Fibroblast of pulmonary artery (primary cell): ENCODE data around the gene ANKS1B.

Experiments
- DNase-seq: peaks from one replicate; pipeline ENCODE4 v3.0.0-alpha.2; 2010; ENCODE audit warnings: low read depth
- H3K4me3 ChIP-seq: replicated peaks from 2 replicates; pipeline ENCODE4 v1.5.1; 2011; ENCODE audit warnings: low read depth, mild to moderate bottlenecking, control low read depth, low read length, moderate library complexity
- CTCF ChIP-seq: IDR thresholded peaks from 2 replicates; pipeline ENCODE4 v1.5.1; 2011; ENCODE audit warnings: mild to moderate bottlenecking, control low read depth, low read length, inconsistent platforms; ENCODE audit errors: missing control alignments

Gene ANKS1B

DNA sequence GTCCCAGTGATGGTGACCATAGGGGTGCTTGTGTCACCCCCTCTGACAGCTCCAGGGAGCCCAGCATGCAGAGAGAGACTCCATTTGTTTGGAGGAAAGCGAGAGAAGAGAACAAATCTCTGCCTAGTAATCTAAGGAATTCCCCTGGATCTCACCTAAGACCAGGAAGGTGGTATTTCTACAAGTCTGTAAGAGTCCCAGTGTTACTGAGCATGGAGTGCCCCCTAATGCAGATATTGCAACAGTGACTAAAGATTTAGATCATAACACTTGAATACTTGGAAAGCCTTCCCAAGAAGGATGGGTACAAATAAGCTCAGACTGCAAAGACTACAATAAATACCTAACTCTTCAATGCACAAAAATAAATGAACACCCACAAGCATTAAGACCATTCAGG is 697.6 kb downstream of the ANKS1B start:
- no peak for TF ChIP-seq CTCF
- DNase-seq, result no peak
- H3K4me3 ChIP-seq, result no peak overlapping the region

- TF ChIP-seq CTCF, result no peak
These were observed 700.6 kb downstream of the ANKS1B start for GRCh38 chr12:99284161-99284560.

DNA sequence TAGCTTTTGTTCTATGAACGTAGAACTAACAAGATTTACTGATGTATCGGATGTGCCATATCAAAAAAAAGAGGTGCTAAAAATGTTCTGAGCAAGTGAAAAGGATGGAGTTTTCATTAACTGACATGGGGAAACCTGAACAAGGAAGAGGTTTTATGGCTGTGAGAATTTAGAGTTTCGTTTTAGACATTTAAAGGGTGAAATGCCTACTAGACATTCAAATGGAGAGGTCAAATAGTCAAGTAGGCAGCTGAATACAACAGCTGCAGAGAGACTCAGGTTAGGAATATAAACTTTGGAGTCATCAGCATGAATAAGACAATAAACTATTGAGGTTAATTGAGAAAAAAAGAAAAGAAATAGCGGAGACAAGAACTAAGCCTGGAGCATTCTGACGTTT is 702.1 kb downstream of the ANKS1B start:
- no peak for DNase-seq
- no peak overlapping the region for H3K4me3 ChIP-seq
- no peak for TF ChIP-seq CTCF

More at GRCh38 chr12:99284161-99284560, 700.6 kb downstream of the ANKS1B start:
- DNase-seq, result no peak
- H3K4me3 ChIP-seq, result no peak overlapping the region

DNA sequence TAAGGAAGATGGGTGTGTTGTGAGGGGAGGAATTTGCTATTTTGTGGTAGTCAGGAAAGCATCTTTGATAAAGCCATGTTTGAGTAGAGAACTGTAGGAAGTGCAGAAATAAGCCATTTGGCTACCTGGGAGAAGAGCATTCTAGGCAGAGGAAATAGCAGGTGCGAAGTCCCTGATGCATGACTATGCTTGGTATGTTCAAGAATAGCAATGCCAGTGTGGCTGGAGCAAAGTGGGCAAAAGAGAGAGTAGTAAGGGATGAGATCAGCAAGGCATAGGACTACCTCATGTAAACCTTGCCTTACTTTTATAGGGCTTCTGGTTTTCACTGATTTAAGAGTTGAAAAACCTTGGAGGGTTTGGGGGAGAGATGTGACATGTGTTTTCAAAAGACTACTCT is 702.6 kb downstream of the ANKS1B start:
- no peak for DNase-seq
- TF ChIP-seq CTCF, result no peak
- H3K4me3 ChIP-seq, result no peak overlapping the region

DNA sequence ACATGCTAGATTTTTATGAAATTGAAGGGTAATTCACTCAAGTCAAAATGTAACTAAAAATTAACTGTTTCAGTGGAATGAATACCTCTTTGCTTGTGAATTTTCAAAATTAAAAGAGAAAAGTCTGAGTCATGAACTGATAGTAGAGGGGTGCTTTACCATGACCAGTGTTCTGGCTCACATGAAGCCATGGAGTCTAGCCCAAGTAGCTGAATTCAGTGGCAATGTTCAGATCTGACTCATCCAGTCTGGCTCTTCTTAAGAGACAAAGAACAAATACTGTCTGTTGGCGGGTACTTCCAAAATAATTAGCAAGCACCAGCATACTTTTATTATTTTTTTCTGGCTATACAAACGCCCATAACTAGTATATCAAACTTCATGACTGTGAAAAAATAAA is 703.5 kb downstream of the ANKS1B start:
- H3K4me3 ChIP-seq, result no peak overlapping the region
- TF ChIP-seq CTCF, result no peak
- no peak for DNase-seq

- no peak overlapping the region for H3K4me3 ChIP-seq
- TF ChIP-seq CTCF, result no peak
- DNase-seq, result no peak
These were observed 705.8 kb downstream of the ANKS1B start for GRCh38 chr12:99278899-99279298.

- H3K4me3 ChIP-seq, result no peak overlapping the region
- no peak for TF ChIP-seq CTCF
- no peak for DNase-seq
These were observed 707.0 kb downstream of the ANKS1B start for GRCh38 chr12:99277591-99278379.
